Keratinocyte (primary cell): ENCODE data around the gene ANKRD27. TPM values are rescaled to one million over a fixed set of nuclear protein-coding genes. Genes with fewer than 3 reads are reported as not detected.

Experiments
- DNase-seq: peaks from one replicate; pipeline ENCODE4 v3.0.0-alpha.2; 2011; ENCODE audit warnings: low read depth, missing footprints, low spot score
- FAIRE-seq: peaks from 2 replicates; lab custom pipeline; 2011; peaks lifted over from hg19 to GRCh38; lab: Jason Lieb, UNC
- H2AFZ ChIP-seq: 2 replicates; pipeline ENCODE4 v1.6.0; 2012; ENCODE audit warnings: low read length, control low read depth, inconsistent platforms; ENCODE audit not compliant: control insufficient read depth
- H3K27ac ChIP-seq: 2 replicates; pipeline ENCODE4 v1.5.1; 2011; ENCODE audit warnings: low read length; ENCODE audit not compliant: control insufficient read depth, insufficient read depth
- H3K27me3 ChIP-seq: 3 replicates; pipeline ENCODE4 v1.6.0; 2011; ENCODE audit warnings: low read length; ENCODE audit not compliant: control insufficient read depth, insufficient read depth; ENCODE audit errors: extremely low read depth
- H3K36me3 ChIP-seq, 2 experiments: 2 replicates in 1 of 2; 3 replicates in 1 of 2; pipeline ENCODE4 v1.5.1; 2011; ENCODE audit warnings: low read length in 2 of 2, mild to moderate bottlenecking in 1 of 2; ENCODE audit not compliant: control insufficient read depth in 2 of 2, insufficient read depth in 2 of 2; ENCODE audit errors: extremely low read depth in 1 of 2
- H3K4me1 ChIP-seq: 3 replicates; pipeline ENCODE4 v1.5.1; 2011; ENCODE audit warnings: low read length; ENCODE audit not compliant: control insufficient read depth, insufficient read depth; ENCODE audit errors: extremely low read depth
- H3K4me2 ChIP-seq: 3 replicates; pipeline ENCODE4 v1.6.0; 2011; ENCODE audit warnings: low read depth, low read length; ENCODE audit not compliant: control insufficient read depth, insufficient read depth; ENCODE audit errors: extremely low read depth
- H3K4me3 ChIP-seq, 3 experiments: fragments of 200-600 bp in 1 of 3; sonication (generic) in 1 of 3; 2 replicates in 2 of 3; 3 replicates in 1 of 3; pipeline ENCODE4 v1.5.1; 2011 to 2016; ENCODE audit warnings: low read length in 3 of 3, mild to moderate bottlenecking in 3 of 3, control low read depth in 2 of 3, inconsistent platforms in 1 of 3, low read depth in 1 of 3, mixed read lengths in 1 of 3, mixed run types in 1 of 3, moderate library complexity in 1 of 3; ENCODE audit not compliant: control insufficient read depth in 2 of 3, insufficient read depth in 2 of 3; ENCODE audit errors: extremely low read depth in 1 of 3
- H3K79me2 ChIP-seq: 2 replicates; pipeline ENCODE4 v1.6.0; 2012; ENCODE audit warnings: low read length; ENCODE audit not compliant: control insufficient read depth, insufficient read depth
- H3K9ac ChIP-seq: 3 replicates; pipeline ENCODE4 v1.6.0; 2011; ENCODE audit warnings: low read length; ENCODE audit not compliant: control insufficient read depth, insufficient read depth; ENCODE audit errors: extremely low read depth
- H3K9me1 ChIP-seq: 3 replicates; pipeline ENCODE4 v1.6.0; 2011; ENCODE audit warnings: low read length; ENCODE audit not compliant: control insufficient read depth, insufficient read depth; ENCODE audit errors: extremely low read depth
- H3K9me3 ChIP-seq: 2 replicates; pipeline ENCODE4 v1.5.1; 2012; ENCODE audit warnings: low read depth, low read length; ENCODE audit not compliant: control insufficient read depth
- H4K20me1 ChIP-seq: 3 replicates; pipeline ENCODE4 v1.6.0; 2011; ENCODE audit warnings: low read length; ENCODE audit not compliant: control insufficient read depth, insufficient read depth; ENCODE audit errors: extremely low read depth
- CTCF ChIP-seq, 3 experiments: IDR thresholded peaks in 1 of 3; conservative IDR thresholded peaks in 1 of 3; optimal IDR thresholded peaks in 1 of 3; 2 replicates in 2 of 3; 3 replicates in 1 of 3; pipeline versions ENCODE3 to v1.5.1; 2011; ENCODE audit warnings: low read length in 3 of 3, mild to moderate bottlenecking in 3 of 3, moderate library complexity in 2 of 3, control low read depth in 1 of 3, inconsistent platforms in 1 of 3; ENCODE audit not compliant: insufficient read depth in 2 of 3; ENCODE audit errors: extremely low read depth in 1 of 3
- EZH2 ChIP-seq: IDR thresholded peaks from one replicate; pipeline ENCODE4 v1.6.1; 2012; ENCODE audit warnings: inconsistent platforms, mild to moderate bottlenecking, low read length, moderate library complexity
- dilution Hi-C: fragments of 300-500 bp; cut with MboI; formaldehyde crosslinking; loops from one replicate; pipeline ENCODE4 v1.7.0; 2020; ENCODE audit warnings: low sequenced_read_pairs; ENCODE audit not compliant: extremely low pct_ligation_motif_present
- polyA plus RNA-seq, 5 experiments: library from polyadenylated mRNA; depleted of rRNA in 3 of 5; stranded (reverse) in 3 of 5; stranded (forward) in 1 of 5; unstranded in 1 of 5; fragments of >200 nt; gene quantifications; 1 replicate in 1 of 5; 2 replicates in 3 of 5; 3 replicates in 1 of 5; pipeline versions ENCODE4 v1.2.1 to v1.2.3, GENCODE V29; 2011 to 2012; ENCODE audit warnings: missing spikeins in 2 of 5, low read depth in 1 of 5, low replicate concordance in 1 of 5

Gene ANKRD27
- polyA plus RNA-seq, 1 donor (not counting 4 experiments of a cell fraction or from before 2014, with no cell fraction given): 34.5 TPM

GRCh38 chr19:32677657-32678056, 2.7 kb upstream of the ANKRD27 start:
- Histone ChIP-seq H3K4me2 (no peak overlapping the region), H3K27me3 (peaks cover 23% of the 10 kb centered on the region), H2AFZ (no peak overlapping the region), H3K4me1 (peaks cover 12% of the 10 kb centered on the region), H3K9ac (no peak overlapping the region), H3K9me3 (no peaks in the 10 kb centered on the region), H3K27ac (no peak overlapping the region), H3K9me1 (peaks cover under 1% of the 10 kb centered on the region), H3K4me3 (no peak overlapping the region), H4K20me1 (peaks cover 7% of the 10 kb centered on the region), H3K36me3 (peaks cover 0 to 3% of the 10 kb centered on the region in 2 experiments), H3K79me2 (peaks cover 23% of the 10 kb centered on the region)
- FAIRE-seq (no peak), DNase-seq (no peak)
- dilution Hi-C loops: no loop called here
- TF ChIP-seq EZH2 (no peak), CTCF (optimal IDR thresholded peaks at IDR 0.05 in 1 of 3, IDR thresholded peaks at IDR 0.05 in 1 of 3, conservative IDR thresholded peaks at IDR 0.05 in 1 of 3; ENCODE audit: extremely low read depth in 1 of 3, insufficient read depth in 2 of 3, low read length in 3 of 3) (no peak)

GRCh38 chr19:32676895-32677359, 1.9 kb upstream of the ANKRD27 start:
- Histone ChIP-seq H3K9ac (no peak overlapping the region), H3K4me1 (peaks cover 7% of the 10 kb centered on the region), H2AFZ (no peak overlapping the region), H3K36me3 (peaks cover 0 to 3% of the 10 kb centered on the region in 2 experiments), H3K4me2 (no peak overlapping the region), H3K9me1 (peaks cover 4% of the 10 kb centered on the region), H3K79me2 (peaks cover 30% of the 10 kb centered on the region), H3K27ac (no peak overlapping the region), H3K9me3 (no peaks in the 10 kb centered on the region), H3K4me3 (no peak overlapping the region), H3K27me3 (peaks cover 23% of the 10 kb centered on the region), H4K20me1 (peaks cover 12% of the 10 kb centered on the region)
- dilution Hi-C loops: no loop called here
- FAIRE-seq (no peak), DNase-seq (no peak)
- TF ChIP-seq CTCF (optimal IDR thresholded peaks at IDR 0.05 in 1 of 3, IDR thresholded peaks at IDR 0.05 in 1 of 3, conservative IDR thresholded peaks at IDR 0.05 in 1 of 3; ENCODE audit: extremely low read depth in 1 of 3, insufficient read depth in 2 of 3, low read length in 3 of 3): no peak
- TF ChIP-seq EZH2: no peak
